HepG2 (cell line): ENCODE measurements around the gene CTNNA3. TPM values are rescaled to one million over a fixed set of nuclear protein-coding genes. Genes with fewer than 3 reads are reported as not detected.

ENCODE experiments used
- ATAC-seq: fragments of 200-7000 bp; cut with Tn5 transposase; 3 replicates; pipeline ENCODE4 v1.9.1; 2020; ENCODE audit warnings: mild to moderate bottlenecking, moderate library complexity
- BruUV-seq: library from RNA; stranded (reverse); fragments of 400-500 nt; replicated peaks from 2 replicates; lab custom pipeline; 2021; lab: Mats Ljungman, UMichigan
- CTCF ChIA-PET: fragments of 300-600 bp; formaldehyde crosslinking; extraction: SDS; loops from one replicate; lab custom pipeline; 2021; ENCODE audit warnings: low total read pairs, inconsistent platforms, low intra/inter-chr PET ratio; lab: Yijun Ruan, JAX
- POLR2A ChIA-PET: fragments of 350-600 bp; sonication (Branson Sonifier 250); formaldehyde crosslinking; loops from one replicate; lab custom pipeline; 2020; ENCODE audit warnings: antibody characterized with exemption, inconsistent platforms; lab: Yijun Ruan, JAX
- DNase-seq: peaks from one replicate; pipeline ENCODE4 v3.0.0-alpha.2; 2015; ENCODE audit warnings: low spot score
- FAIRE-seq: peaks from 3 replicates; lab custom pipeline; 2011; peaks lifted over from hg19 to GRCh38; lab: Jason Lieb, UNC
- H2AFZ ChIP-seq: one replicate; pipeline ENCODE4 v1.6.1; 2011; ENCODE audit warnings: low read length, inconsistent platforms
- H3K27ac ChIP-seq: fragments of 300-600 bp; 3 replicates; pipeline ENCODE4 v1.8.0; 2011; ENCODE audit warnings: mixed run types, mild to moderate bottlenecking, mixed read lengths, low read length, inconsistent platforms; ENCODE audit not compliant: insufficient read depth; ENCODE audit errors: extremely low read length
- H3K27me3 ChIP-seq, 2 experiments: fragments of 200-600 bp in 1 of 2; 2 replicates in 1 of 2; 3 replicates in 1 of 2; pipeline versions ENCODE4 v1.6.0 to v1.8.0; 2011; ENCODE audit warnings: low read length in 2 of 2, mild to moderate bottlenecking in 2 of 2, moderate library complexity in 2 of 2, inconsistent platforms in 1 of 2; ENCODE audit not compliant: insufficient read depth in 2 of 2, control insufficient read depth in 1 of 2
- H3K36me3 ChIP-seq, 2 experiments: fragments of 200-600 bp in 1 of 2; replicated peaks in 1 of 2; 2 replicates in 1 of 2; 3 replicates in 1 of 2; pipeline versions ENCODE4 v1.5.1 to v1.8.0; 2011; ENCODE audit warnings: low read length in 2 of 2, inconsistent platforms in 1 of 2; ENCODE audit not compliant: insufficient read depth in 2 of 2, control insufficient read depth in 1 of 2
- H3K4me1 ChIP-seq: 2 replicates; pipeline ENCODE4 v1.5.1; 2012; ENCODE audit warnings: low read length, inconsistent platforms; ENCODE audit not compliant: insufficient read depth
- H3K4me2 ChIP-seq: 2 replicates; pipeline ENCODE4 v1.6.0; 2011; ENCODE audit warnings: low read depth, low read length, inconsistent platforms
- H3K4me3 ChIP-seq, 3 experiments: fragments of 200-600 bp in 1 of 3; sonication (generic), shearing (Covaris generic) in 1 of 3; replicated peaks in 1 of 3; 2 replicates each; pipeline ENCODE4 v1.5.1; 2011 to 2016; ENCODE audit warnings: low read length in 3 of 3, inconsistent platforms in 2 of 3, low read depth in 2 of 3, mild to moderate bottlenecking in 2 of 3, control low read depth in 1 of 3, mixed read lengths in 1 of 3; ENCODE audit not compliant: insufficient read depth in 1 of 3
- H3K79me2 ChIP-seq: one replicate; pipeline ENCODE4 v1.6.1; 2011; ENCODE audit warnings: low read length, inconsistent platforms; ENCODE audit not compliant: insufficient read depth
- H3K9ac ChIP-seq: 2 replicates; pipeline ENCODE4 v1.6.0; 2011; ENCODE audit warnings: mild to moderate bottlenecking, low read depth, low read length, inconsistent platforms; ENCODE audit not compliant: insufficient read depth
- H3K9me3 ChIP-seq: 2 replicates; pipeline ENCODE4 v1.5.1; 2012; ENCODE audit warnings: mild to moderate bottlenecking, low read length
- H4K20me1 ChIP-seq: 2 replicates; pipeline ENCODE4 v1.6.0; 2011; ENCODE audit warnings: inconsistent platforms, mild to moderate bottlenecking, low read length, moderate library complexity; ENCODE audit not compliant: insufficient read depth
- ARHGAP35 ChIP-seq: sonication (generic); formaldehyde crosslinking; IDR thresholded peaks from 2 replicates; pipeline ENCODE4 v1.9.0; 2022; ENCODE audit warnings: mild to moderate bottlenecking, inconsistent platforms, moderate library complexity, missing genetic modification reagents, borderline replicate concordance
- CEBPB ChIP-seq: IDR thresholded peaks from 2 replicates; pipeline ENCODE4 v1.6.1; 2011; ENCODE audit warnings: low read depth, low read length, improper control_type of control experiment, borderline replicate concordance
- ETV6 ChIP-seq: sonication (generic); formaldehyde crosslinking; conservative IDR thresholded peaks from 2 replicates; pipeline ENCODE4 v1.4.0; 2020; ENCODE audit warnings: missing genetic modification reagents
- GATAD2A ChIP-seq: IDR thresholded peaks from 2 replicates; pipeline ENCODE4 v1.6.1; 2016
- MNT ChIP-seq: fragments of 450-650 bp; IDR thresholded peaks from 2 replicates; pipeline ENCODE4 v1.6.1; 2016
- MTA1 ChIP-seq: sonication (generic); formaldehyde crosslinking; IDR thresholded peaks from 2 replicates; pipeline ENCODE4 v1.4.0; 2020; ENCODE audit warnings: missing genetic modification reagents, mild to moderate bottlenecking, borderline replicate concordance
- NCOA2 ChIP-seq: sonication (generic); formaldehyde crosslinking; IDR thresholded peaks from 2 replicates; pipeline ENCODE4 v1.8.0; 2022; ENCODE audit warnings: inconsistent platforms
- NFYC ChIP-seq: IDR thresholded peaks from 2 replicates; pipeline ENCODE4 v1.6.1; 2016; ENCODE audit warnings: missing genetic modification reagents, missing compliant biosample characterization
- RBM39 ChIP-seq: fragments of 200-400 bp; formaldehyde crosslinking; IDR thresholded peaks from one replicate; pipeline ENCODE4 v1.6.1; 2018; ENCODE audit warnings: antibody characterized with exemption, mild to moderate bottlenecking, low read depth, low read length; ENCODE audit not compliant: poor library complexity, severe bottlenecking
- SP1 ChIP-seq, 2 experiments: fragments of 450-650 bp in 1 of 2; sonication (generic) in 1 of 2; formaldehyde crosslinking in 1 of 2; IDR thresholded peaks; 2 replicates each; pipeline versions ENCODE4 v1.4.0 to v1.6.1; 2016 to 2020; ENCODE audit warnings: missing genetic modification reagents in 1 of 2
- SP4 ChIP-seq: sonication (generic); formaldehyde crosslinking; IDR thresholded peaks from 2 replicates; pipeline ENCODE4 v1.8.1; 2023; ENCODE audit warnings: mild to moderate bottlenecking, missing genetic modification reagents
- YEATS4 ChIP-seq: sonication (generic); formaldehyde crosslinking; IDR thresholded peaks from 2 replicates; pipeline ENCODE4 v1.4.0; 2020; ENCODE audit warnings: missing genetic modification reagents, borderline replicate concordance
- ZMAT3 ChIP-seq: sonication (generic); formaldehyde crosslinking; conservative IDR thresholded peaks from 2 replicates; pipeline ENCODE4 v1.7.0; 2021; ENCODE audit warnings: missing genetic modification reagents
- ZNF3 ChIP-seq: IDR thresholded peaks from 2 replicates; pipeline ENCODE4 v1.7.0; 2017; ENCODE audit warnings: inconsistent platforms
- WGBS: methylation state at CpG from one replicate; pipeline ENCODE4 v1.1.6; 2017; ENCODE audit warnings: low lambda C conversion rate; 5-methylcytosine and 5-hydroxymethylcytosine counted together
- in situ Hi-C: cut with HindIII; loops from 2 replicates; pipeline ENCODE4 v1.10.0; 2017; ENCODE audit warnings: low pct_unique_long_range_greater_than_20kb; ENCODE audit not compliant: extremely low pct_ligation_motif_present
- intact Hi-C: fragments of 100-400 bp; cut with micrococcal nuclease; formaldehyde crosslinking; loops from one replicate; pipeline ENCODE4 v1.10.0; 2022; ENCODE audit not compliant: unreplicated experiment
- polyA plus RNA-seq, 8 experiments: library from polyadenylated mRNA; depleted of rRNA in 3 of 8; stranded (reverse) in 7 of 8; unstranded in 1 of 8; fragments of >200 nt; fragmentation: Illumina TruSeq in 4 of 8; extraction: Trizol in 4 of 8; gene quantifications; 2 replicates each; pipeline versions ENCODE4 v1.2.1 to v1.2.3, GENCODE V29; 2011 to 2016; ENCODE audit warnings: low read depth in 4 of 8, missing spikeins in 1 of 8, mixed read lengths in 1 of 8; ENCODE audit not compliant: insufficient read depth in 1 of 8
- total RNA-seq, 5 experiments: library from RNA; depleted of rRNA; stranded (reverse); fragments of >200 nt; fragmentation: Illumina TruSeq; extraction: Trizol; gene quantifications; 2 replicates each; pipeline ENCODE4 v1.2.3, GENCODE V29; 2016; ENCODE audit warnings: low read depth in 1 of 5
- TF ChIP-seq, protein P1 (sequence below): sonication (generic); formaldehyde crosslinking; IDR thresholded peaks from 2 replicates; pipeline ENCODE4 v1.4.0; 2020; ENCODE audit warnings: missing genetic modification reagents
- TF ChIP-seq, protein P2 (sequence below): sonication (generic); formaldehyde crosslinking; IDR thresholded peaks from 2 replicates; pipeline ENCODE4 v1.4.0; 2020; ENCODE audit warnings: missing genetic modification reagents
- TF ChIP-seq, protein P3 (sequence below): sonication (generic); formaldehyde crosslinking; conservative IDR thresholded peaks from 2 replicates; pipeline ENCODE4 v1.8.0; 2022; ENCODE audit warnings: low read depth, missing genetic modification reagents
- TF ChIP-seq, protein P4 (sequence below): sonication (generic); formaldehyde crosslinking; IDR thresholded peaks from 2 replicates; pipeline ENCODE4 v1.8.1; 2023; ENCODE audit warnings: mild to moderate bottlenecking, missing genetic modification reagents, borderline replicate concordance

Gene CTNNA3
- total and polyA plus RNA-seq, 2 of the 13 experiments (the other 11 are each of a cell fraction or from before 2014, with no cell fraction given), result not detected

DNA sequence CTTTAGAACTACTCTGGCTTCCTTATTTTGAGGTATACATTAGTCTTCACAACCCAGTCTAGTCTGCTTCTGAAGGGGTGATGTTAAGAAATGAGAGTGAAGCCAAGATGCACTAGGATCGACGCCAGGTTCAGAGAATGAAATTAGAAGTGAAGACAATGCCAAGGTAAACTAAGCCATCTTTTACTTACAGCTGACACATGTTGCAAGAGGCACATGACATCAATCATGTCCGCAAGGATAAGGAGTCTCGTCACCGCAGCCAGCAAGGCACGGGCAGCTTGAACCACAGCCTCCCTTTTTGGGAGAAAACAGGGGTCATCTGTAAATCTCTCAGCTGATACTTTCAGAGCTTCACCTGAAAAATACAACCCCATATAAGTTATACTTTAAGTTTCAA lies 156.7 kb downstream of the CTNNA3 start (continued):
- TF ChIP-seq MNT (no peak), RBM39 (no peak), MTA1 (CRISPR knock-in tag) (no peak)
- TF ChIP-seq, protein P1, sequence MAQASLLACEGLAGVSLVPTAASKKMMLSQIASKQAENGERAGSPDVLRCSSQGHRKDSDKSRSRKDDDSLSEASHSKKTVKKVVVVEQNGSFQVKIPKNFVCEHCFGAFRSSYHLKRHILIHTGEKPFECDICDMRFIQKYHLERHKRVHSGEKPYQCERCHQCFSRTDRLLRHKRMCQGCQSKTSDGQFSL (CRISPR knock-in tag), result no peak

DNA sequence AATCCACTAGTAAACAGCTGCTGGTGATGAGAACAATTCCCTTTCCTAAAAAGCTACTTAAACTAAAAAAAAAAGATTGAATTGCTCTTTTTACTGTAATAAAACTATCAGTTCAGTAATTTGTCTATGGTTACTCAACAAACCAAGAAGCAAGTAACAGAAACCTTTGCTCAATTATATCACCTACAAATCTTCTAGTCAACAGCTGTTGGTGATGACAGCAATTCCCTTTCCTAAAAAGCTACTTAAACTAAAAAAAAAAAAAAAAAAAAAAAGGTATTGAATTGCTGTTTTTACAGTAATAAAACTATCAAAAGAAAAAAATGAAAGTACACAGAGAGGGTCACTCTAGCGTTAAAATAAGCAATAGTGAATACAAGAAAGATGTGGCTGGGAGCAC lies 158.1 kb downstream of the CTNNA3 start:
- no TSS peak for BruUV-seq
- POLR2A ChIA-PET, result no interaction called here
- Histone ChIP-seq H3K9me3 (no peaks in the 10 kb centered on the region), H3K79me2 (no peaks in the 10 kb centered on the region), H3K4me3 (no peak overlapping the region), H3K27ac (no peak overlapping the region), H3K4me1 (no peaks in the 10 kb centered on the region), H3K36me3 (no peaks in the 10 kb centered on the region), H3K4me2 (no peak overlapping the region), H3K9ac (no peak overlapping the region), H2AFZ (no peak overlapping the region), H4K20me1 (no peaks in the 10 kb centered on the region), H3K27me3 (no peaks in the 10 kb centered on the region)
- no peak for ATAC-seq
- in situ Hi-C loops (no loop called here), intact Hi-C loops (no loop called here)
- DNase-seq, result no peak
- CTCF ChIA-PET, result no interaction called here
- no peak for FAIRE-seq
- WGBS, result 0% methylated on average over 1 of the region's 1 CpG
- TF ChIP-seq SP4 (CRISPR knock-in tag), result no peak
- TF ChIP-seq, protein P2, sequence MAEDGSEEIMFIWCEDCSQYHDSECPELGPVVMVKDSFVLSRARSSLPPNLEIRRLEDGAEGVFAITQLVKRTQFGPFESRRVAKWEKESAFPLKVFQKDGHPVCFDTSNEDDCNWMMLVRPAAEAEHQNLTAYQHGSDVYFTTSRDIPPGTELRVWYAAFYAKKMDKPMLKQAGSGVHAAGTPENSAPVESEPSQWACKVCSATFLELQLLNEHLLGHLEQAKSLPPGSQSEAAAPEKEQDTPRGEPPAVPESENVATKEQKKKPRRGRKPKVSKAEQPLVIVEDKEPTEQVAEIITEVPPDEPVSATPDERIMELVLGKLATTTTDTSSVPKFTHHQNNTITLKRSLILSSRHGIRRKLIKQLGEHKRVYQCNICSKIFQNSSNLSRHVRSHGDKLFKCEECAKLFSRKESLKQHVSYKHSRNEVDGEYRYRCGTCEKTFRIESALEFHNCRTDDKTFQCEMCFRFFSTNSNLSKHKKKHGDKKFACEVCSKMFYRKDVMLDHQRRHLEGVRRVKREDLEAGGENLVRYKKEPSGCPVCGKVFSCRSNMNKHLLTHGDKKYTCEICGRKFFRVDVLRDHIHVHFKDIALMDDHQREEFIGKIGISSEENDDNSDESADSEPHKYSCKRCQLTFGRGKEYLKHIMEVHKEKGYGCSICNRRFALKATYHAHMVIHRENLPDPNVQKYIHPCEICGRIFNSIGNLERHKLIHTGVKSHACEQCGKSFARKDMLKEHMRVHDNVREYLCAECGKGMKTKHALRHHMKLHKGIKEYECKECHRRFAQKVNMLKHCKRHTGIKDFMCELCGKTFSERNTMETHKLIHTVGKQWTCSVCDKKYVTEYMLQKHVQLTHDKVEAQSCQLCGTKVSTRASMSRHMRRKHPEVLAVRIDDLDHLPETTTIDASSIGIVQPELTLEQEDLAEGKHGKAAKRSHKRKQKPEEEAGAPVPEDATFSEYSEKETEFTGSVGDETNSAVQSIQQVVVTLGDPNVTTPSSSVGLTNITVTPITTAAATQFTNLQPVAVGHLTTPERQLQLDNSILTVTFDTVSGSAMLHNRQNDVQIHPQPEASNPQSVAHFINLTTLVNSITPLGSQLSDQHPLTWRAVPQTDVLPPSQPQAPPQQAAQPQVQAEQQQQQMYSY (CRISPR knock-in tag), result no peak
- TF ChIP-seq CEBPB, result no peak
- no peak for TF ChIP-seq YEATS4
- no peak for TF ChIP-seq ETV6
- TF ChIP-seq SP1 (IDR thresholded peaks at IDR 0.05), result no peak
- no peak for TF ChIP-seq SP1 (CRISPR knock-in tag; IDR thresholded peaks at IDR 0.05)
- TF ChIP-seq GATAD2A (CRISPR knock-in tag), result no peak
- TF ChIP-seq, protein P3, sequence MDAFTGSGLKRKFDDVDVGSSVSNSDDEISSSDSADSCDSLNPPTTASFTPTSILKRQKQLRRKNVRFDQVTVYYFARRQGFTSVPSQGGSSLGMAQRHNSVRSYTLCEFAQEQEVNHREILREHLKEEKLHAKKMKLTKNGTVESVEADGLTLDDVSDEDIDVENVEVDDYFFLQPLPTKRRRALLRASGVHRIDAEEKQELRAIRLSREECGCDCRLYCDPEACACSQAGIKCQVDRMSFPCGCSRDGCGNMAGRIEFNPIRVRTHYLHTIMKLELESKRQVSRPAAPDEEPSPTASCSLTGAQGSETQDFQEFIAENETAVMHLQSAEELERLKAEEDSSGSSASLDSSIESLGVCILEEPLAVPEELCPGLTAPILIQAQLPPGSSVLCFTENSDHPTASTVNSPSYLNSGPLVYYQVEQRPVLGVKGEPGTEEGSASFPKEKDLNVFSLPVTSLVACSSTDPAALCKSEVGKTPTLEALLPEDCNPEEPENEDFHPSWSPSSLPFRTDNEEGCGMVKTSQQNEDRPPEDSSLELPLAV (CRISPR knock-in tag), result no peak
- no peak for TF ChIP-seq ZMAT3 (CRISPR knock-in tag)
- no peak for TF ChIP-seq ARHGAP35 (CRISPR knock-in tag)
- TF ChIP-seq, protein P4, sequence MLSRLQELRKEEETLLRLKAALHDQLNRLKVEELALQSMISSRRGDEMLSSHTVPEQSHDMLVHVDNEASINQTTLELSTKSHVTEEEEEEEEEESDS, result no peak
- no peak for TF ChIP-seq NCOA2 (CRISPR knock-in tag)
- TF ChIP-seq NFYC, result no peak
- no peak for TF ChIP-seq ZNF3
